Stomach (tissue), 4 donors: Measurements from ENCODE around the gene URI1.

Source experiments
- POLR2A ChIP-seq, 4 donors: fragments of 450-650 bp; IDR thresholded peaks; one replicate each; pipeline ENCODE4 v1.6.1; 2016; ENCODE audit warnings: antibody characterized with exemption in 4 of 4, control low read depth in 2 of 4, mild to moderate bottlenecking in 1 of 4, moderate library complexity in 1 of 4
- TF ChIP-seq, protein P1 (sequence below), 7 experiments: fragments of 450-650 bp in 4 of 7; fragments of 200-600 bp in 3 of 7; sonication (generic) in 3 of 7; IDR thresholded peaks; one replicate each; pipeline ENCODE4 v1.5.1; 2016 to 2019; ENCODE audit warnings: antibody characterized with exemption in 7 of 7, control low read depth in 2 of 7, mild to moderate bottlenecking in 1 of 7

DNA sequence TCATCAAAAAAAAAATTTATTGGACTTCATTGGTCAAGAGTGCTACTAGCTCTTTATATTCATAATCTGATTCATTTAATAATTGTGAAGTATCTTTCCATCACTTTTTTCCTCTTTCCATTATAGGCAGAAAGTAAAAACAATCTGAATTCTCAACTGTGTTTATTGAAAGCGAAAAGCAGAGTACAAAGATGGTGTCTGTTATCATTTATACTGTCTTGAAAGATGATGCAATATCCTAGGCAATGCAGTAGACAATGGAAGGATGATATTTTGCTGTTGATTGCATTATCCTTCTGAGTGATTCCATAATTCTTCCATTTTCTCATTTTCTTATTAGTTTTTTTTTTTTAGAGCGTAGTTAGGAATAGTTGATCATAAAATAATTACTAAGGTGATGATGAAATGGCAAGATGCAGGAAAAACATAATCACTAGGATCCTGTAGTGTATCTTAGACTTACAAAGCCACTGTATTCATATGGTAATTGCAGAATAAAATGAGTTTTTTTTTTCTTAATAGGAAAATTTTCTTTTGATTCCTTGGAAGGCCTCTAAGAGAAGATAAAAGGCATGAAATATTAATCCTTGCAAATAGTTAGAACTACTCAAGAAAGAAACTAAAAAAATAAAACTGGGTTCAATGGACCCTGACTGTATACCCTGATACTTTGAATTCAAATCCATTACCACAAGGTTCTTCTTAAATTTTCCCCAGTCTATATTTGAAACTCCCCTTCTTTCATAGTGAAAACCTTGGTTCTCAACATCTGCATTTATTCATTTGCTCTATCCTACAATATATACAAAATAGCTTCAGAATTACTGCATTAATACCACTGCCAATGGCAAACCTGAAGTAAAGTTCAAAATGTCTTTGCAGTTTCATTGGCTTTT is 11.6 kb downstream of the URI1 start:
- no peak for TF ChIP-seq POLR2A (IDR thresholded peaks at IDR 0.05)
- TF ChIP-seq, protein P1, sequence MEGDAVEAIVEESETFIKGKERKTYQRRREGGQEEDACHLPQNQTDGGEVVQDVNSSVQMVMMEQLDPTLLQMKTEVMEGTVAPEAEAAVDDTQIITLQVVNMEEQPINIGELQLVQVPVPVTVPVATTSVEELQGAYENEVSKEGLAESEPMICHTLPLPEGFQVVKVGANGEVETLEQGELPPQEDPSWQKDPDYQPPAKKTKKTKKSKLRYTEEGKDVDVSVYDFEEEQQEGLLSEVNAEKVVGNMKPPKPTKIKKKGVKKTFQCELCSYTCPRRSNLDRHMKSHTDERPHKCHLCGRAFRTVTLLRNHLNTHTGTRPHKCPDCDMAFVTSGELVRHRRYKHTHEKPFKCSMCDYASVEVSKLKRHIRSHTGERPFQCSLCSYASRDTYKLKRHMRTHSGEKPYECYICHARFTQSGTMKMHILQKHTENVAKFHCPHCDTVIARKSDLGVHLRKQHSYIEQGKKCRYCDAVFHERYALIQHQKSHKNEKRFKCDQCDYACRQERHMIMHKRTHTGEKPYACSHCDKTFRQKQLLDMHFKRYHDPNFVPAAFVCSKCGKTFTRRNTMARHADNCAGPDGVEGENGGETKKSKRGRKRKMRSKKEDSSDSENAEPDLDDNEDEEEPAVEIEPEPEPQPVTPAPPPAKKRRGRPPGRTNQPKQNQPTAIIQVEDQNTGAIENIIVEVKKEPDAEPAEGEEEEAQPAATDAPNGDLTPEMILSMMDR (IDR thresholded peaks at IDR 0.05): no peak
